ENCODE measurements around the gene NTRK2. TPM values are rescaled to one million over a fixed set of nuclear protein-coding genes. Genes with fewer than 3 reads are reported as not detected.

The NTRK2 gene
- total RNA-seq, 1 donor from 2014 or later, result 0.98 TPM

GRCh38 chr9:84947412-84947972 lies 278.0 kb downstream of the NTRK2 start:
- no peaks in the 10 kb centered on the region for H3K4me1 ChIP-seq
- DNase-seq (no peak), ATAC-seq (peak; percentile 50)
- no peak overlapping the region for H3K27ac ChIP-seq
- H3K36me3 ChIP-seq, result no peaks in the 10 kb centered on the region
- no peak overlapping the region for H3K4me3 ChIP-seq
- H3K27me3 ChIP-seq, result no peaks in the 10 kb centered on the region
- intact Hi-C loops (cut with DNase I), result no loop called here
- no peak for TF ChIP-seq CTCF (IDR thresholded peaks at IDR 0.05)
- no peaks in the 10 kb centered on the region for H3K9me3 ChIP-seq

GRCh38 chr9:84949258-84949657 lies 279.7 kb downstream of the NTRK2 start:
- H3K27me3 ChIP-seq, result no peaks in the 10 kb centered on the region
- intact Hi-C loops (cut with DNase I), result no loop called here

GRCh38 chr9:84949971-84950370 lies 280.4 kb downstream of the NTRK2 start:
- intact Hi-C loops (cut with DNase I), result loop anchor here (10.0 kb wide), 1 partner anchor 265 kb away; no protein-coding TSS in a partner anchor
- Histone ChIP-seq H3K4me3 (no peak overlapping the region), H3K9me3 (no peaks in the 10 kb centered on the region), H3K36me3 (no peaks in the 10 kb centered on the region), H3K4me1 (no peaks in the 10 kb centered on the region), H3K27me3 (no peaks in the 10 kb centered on the region), H3K27ac (no peak overlapping the region)
- DNase-seq (no peak), ATAC-seq (no peak)
- TF ChIP-seq CTCF (IDR thresholded peaks at IDR 0.05), result no peak

More at GRCh38 chr9:84949258-84949657, 279.7 kb downstream of the NTRK2 start:
- Histone ChIP-seq H3K27ac (no peak overlapping the region), H3K4me3 (no peak overlapping the region), H3K9me3 (no peaks in the 10 kb centered on the region), H3K36me3 (no peaks in the 10 kb centered on the region), H3K4me1 (no peaks in the 10 kb centered on the region)
- DNase-seq (no peak), ATAC-seq (no peak)
- no peak for TF ChIP-seq CTCF (IDR thresholded peaks at IDR 0.05)

GRCh38 chr9:84950879-84951811 lies 281.6 kb downstream of the NTRK2 start:
- DNase-seq (no peak), ATAC-seq (no peak)
- Histone ChIP-seq H3K27me3 (no peaks in the 10 kb centered on the region), H3K9me3 (no peaks in the 10 kb centered on the region), H3K4me1 (no peaks in the 10 kb centered on the region), H3K36me3 (no peaks in the 10 kb centered on the region), H3K27ac (no peak overlapping the region), H3K4me3 (no peak overlapping the region)
- intact Hi-C loops (cut with DNase I), result loop anchor here (10.0 kb wide), 1 partner anchor 266 kb away; no protein-coding TSS in a partner anchor
- TF ChIP-seq CTCF (IDR thresholded peaks at IDR 0.05), result no peak

GRCh38 chr9:84953252-84953773 lies 283.8 kb downstream of the NTRK2 start:
- no peak overlapping the region for H3K4me3 ChIP-seq
- ATAC-seq (no peak), DNase-seq (no peak)
- no peaks in the 10 kb centered on the region for H3K27me3 ChIP-seq
- no peaks in the 10 kb centered on the region for H3K9me3 ChIP-seq
- intact Hi-C loops (cut with DNase I), result loop anchor here (10.0 kb wide), 1 partner anchor 269 kb away; no protein-coding TSS in a partner anchor
- H3K27ac ChIP-seq, result no peak overlapping the region
- TF ChIP-seq CTCF (IDR thresholded peaks at IDR 0.05), result no peak
- no peaks in the 10 kb centered on the region for H3K36me3 ChIP-seq
- no peaks in the 10 kb centered on the region for H3K4me1 ChIP-seq
